Right lobe of liver (tissue), 4 donors: Measurements from ENCODE around the gene MAP4K3.

Source experiments
- CTCF ChIP-seq, 4 donors: fragments of 200-600 bp in 3 of 4; fragments of 450-650 bp in 1 of 4; IDR thresholded peaks; one replicate each; pipeline versions ENCODE4 v1.5.1 to v1.8.0; 2016 to 2022; ENCODE audit warnings: antibody characterized with exemption in 4 of 4, mild to moderate bottlenecking in 2 of 4
- POLR2A ChIP-seq: fragments of 450-650 bp; IDR thresholded peaks from one replicate; pipeline ENCODE4 v1.6.1; 2017; ENCODE audit warnings: antibody characterized with exemption, mild to moderate bottlenecking
- donor health status: DM: no; HTN: no; CAD: no.
- donor health status: DM: no; HTN: no; CAD: no.
- donor health status: DM: no; HTN: yes; CAD: no.

GRCh38 chr2:39486071-39486470 lies 49.0 kb upstream of the MAP4K3 start:
- TF ChIP-seq CTCF (IDR thresholded peaks at IDR 0.05) (no peak), POLR2A (no peak)
